ENCODE data around the gene DYNC1I1.

Gene DYNC1I1

GRCh38 chr7:96033009-96033598 is 260.8 kb downstream of the DYNC1I1 start:
- DNase-seq, result no peak

DNA sequence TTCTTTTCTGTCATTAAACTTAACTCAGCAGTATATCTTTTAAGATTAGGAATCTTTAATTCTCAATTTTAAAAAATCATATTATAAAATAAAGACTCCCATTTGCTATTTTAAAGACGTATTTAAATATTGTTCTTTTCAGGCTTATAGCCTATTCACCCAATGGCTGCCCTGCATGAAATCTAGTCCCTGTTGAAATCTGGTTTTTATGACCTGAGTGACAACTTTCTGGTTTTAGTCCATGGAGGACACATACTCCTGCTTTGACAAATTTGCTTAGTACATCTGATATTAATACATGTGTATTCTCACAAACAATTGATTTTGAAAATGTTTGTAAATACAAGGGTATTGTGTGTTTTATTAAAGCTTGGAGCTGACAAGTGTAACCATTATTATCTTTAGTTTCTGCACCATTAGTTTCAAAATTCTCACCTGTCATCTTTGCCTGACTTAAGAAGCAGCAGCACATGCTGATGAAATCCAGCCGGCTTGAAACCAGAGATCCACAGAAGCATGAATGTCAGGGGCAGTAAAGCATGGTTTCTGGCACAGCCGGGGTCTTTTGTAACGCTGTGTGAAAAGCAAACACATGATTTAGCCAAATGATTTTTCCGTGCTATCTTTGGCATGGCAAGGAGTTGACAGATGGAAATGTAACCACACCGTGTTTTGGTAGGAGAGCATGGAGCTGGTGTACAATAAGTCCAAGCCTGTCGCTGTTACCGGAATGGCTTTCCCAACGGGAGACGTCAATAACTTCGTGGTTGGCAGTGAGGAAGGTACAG is 262.8 kb downstream of the DYNC1I1 start:
- no peak for DNase-seq

DNA sequence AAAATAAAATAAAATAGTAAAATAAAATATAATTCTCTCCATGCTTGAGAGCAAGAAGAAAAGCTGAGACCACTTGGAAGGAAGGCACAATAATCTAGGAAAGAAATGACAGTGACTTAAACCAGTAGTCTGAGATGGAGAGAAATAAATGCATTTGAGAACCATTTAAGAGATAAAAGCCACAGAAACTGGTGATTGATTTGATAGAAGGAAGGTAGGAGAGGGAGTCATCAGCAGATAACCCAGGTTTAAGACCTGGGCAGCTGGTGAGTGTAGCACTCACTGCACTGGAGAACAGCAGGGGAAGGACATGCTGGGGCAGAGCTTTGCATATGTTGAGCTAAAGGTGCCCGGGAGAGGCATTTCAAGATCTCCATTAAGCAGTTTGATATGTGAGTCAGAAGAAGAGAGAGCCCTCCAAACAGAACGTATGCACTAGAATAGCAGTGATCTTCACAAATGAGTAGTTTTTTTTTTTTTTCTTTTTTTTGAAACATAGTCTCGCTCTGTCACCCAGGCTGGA is 268.0 kb downstream of the DYNC1I1 start:
- DNase-seq, result no peak

DNA sequence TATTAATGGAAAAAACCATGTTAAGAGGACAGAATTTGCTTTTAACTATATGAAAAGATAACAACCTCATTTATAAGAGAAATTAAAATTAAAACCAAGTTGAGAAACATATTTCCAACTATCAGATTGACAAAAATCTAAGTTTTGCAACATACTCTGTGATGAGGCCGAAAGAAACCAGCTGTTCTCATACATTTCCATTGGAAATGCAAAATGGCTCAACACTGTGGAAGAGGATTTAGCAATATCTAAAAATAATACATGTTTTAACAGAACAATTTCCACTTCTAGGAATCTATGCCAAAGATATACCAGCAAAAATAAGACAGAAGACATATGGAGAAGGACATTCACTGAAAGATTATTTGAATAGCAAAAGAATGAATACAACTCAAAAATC is 268.8 kb downstream of the DYNC1I1 start:
- DNase-seq, result no peak

DNA sequence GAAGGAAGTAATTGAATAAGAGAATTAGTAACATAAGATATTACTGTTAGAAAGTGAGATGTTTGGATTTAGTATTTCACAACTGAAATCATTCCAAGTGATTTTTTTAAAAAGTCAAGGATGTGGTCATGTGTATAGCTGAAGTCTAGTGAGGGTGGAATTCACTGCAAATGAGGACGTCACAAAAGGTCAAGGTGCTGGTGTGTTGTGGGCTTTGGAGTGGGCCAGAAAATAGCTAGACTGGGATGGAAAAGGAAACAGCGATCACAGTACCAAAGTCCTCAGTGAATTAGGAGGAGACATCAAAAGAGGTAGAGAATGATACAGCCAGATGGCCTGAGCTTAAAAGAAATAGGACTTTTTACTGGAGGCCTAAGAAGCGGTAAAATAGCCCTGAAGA is 272.8 kb downstream of the DYNC1I1 start:
- no peak for DNase-seq

DNA sequence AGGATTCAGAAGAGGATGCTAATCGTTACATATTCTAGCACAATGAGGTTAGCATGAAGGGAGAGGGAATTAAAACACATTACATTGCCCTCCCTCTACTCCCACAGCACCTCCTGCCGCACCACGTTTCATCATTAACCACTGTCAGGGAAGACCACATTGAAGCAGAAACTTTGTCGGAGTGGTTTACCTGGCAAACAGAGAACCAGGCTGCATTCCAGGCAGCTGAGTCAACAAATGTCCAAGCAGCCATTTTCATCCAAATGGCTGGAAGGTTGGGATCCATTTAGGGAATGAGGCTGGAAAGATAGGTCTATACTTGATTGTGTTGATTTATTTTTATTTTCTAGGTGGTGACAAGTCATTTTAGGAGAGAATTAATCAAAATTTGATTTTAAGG is 273.6 kb downstream of the DYNC1I1 start:
- DNase-seq, result no peak

DNA sequence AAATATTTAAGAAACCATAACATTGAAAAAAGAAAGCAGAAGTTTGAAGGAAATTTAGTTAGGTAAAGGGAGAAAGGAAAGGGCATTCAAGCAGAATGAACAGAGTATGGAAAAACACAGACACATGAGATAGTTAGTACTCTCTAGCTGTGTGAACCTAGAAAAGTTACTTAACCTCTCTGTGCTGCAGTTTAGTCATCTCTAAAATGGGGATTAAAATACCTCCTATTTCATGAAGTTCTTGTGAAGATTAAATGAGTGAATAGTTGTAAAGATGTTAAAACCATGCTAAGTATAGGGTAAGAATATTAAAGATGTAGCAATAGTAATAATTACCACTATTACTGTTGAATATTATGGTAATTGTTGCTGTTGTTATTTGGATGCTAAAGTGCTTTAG is 279.9 kb downstream of the DYNC1I1 start:
- no peak for DNase-seq

- DNase-seq, result no peak
Measured at GRCh38 chr7:96052860-96053470, 280.6 kb downstream of the DYNC1I1 start.

DNA sequence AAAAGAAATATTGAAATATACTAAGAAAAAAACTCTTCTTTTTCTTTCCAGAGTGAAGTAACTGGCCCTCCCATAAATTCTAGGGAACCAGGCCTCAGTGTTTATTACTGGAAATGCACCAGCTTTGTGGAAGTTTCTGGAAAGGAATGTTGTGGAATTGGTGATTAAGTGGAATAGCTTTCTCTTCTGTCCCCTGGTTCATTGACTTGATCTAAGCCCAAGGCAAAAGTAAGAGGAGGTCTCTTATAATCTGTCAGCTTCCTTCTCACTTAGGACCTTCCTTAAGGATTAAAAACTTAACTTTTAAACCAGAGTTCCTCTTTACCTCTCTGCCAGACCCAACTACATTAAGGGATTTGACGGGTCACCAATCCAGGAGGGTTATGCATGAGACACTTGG is 283.4 kb downstream of the DYNC1I1 start:
- DNase-seq, result no peak

DNA sequence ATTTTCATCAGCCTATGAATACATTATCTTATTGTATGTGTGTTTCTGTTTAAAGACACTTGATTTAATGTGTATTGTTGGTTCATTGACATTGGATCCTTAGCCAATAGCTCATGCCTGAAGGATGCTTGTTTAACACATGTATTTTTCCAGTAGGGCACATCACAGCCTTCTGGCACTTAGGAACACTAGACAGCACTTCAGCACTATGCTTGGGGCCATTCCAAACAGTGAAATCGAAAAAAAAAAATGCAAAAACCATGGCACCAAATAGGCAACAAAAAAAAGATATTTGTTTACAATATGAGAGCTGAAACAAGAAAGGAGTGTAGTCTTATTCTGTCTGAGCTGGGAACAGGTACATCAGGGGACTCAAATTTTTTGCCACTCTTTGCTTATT is 286.7 kb downstream of the DYNC1I1 start:
- no peak for DNase-seq

GRCh38 chr7:96061009-96061408 is 288.7 kb downstream of the DYNC1I1 start:
- DNase-seq, result no peak

GRCh38 chr7:96061844-96062243 is 289.5 kb downstream of the DYNC1I1 start:
- DNase-seq, result no peak

GRCh38 chr7:96067321-96067720 is 295.0 kb downstream of the DYNC1I1 start:
- DNase-seq, result no peak

GRCh38 chr7:96069401-96069800 is 297.0 kb downstream of the DYNC1I1 start:
- DNase-seq, result no peak

GRCh38 chr7:96074871-96075270 is 302.5 kb downstream of the DYNC1I1 start:
- no peak for DNase-seq

- peak; percentile 70 for DNase-seq
Measured at GRCh38 chr7:96075510-96076349, 303.4 kb downstream of the DYNC1I1 start.

- DNase-seq, result no peak
Measured at GRCh38 chr7:96076350-96076707, 304.0 kb downstream of the DYNC1I1 start.

- DNase-seq, result no peak
Measured at GRCh38 chr7:96080027-96080426, 307.7 kb downstream of the DYNC1I1 start.

GRCh38 chr7:96084881-96085553 is 312.7 kb downstream of the DYNC1I1 start:
- DNase-seq, result no peak

DNA sequence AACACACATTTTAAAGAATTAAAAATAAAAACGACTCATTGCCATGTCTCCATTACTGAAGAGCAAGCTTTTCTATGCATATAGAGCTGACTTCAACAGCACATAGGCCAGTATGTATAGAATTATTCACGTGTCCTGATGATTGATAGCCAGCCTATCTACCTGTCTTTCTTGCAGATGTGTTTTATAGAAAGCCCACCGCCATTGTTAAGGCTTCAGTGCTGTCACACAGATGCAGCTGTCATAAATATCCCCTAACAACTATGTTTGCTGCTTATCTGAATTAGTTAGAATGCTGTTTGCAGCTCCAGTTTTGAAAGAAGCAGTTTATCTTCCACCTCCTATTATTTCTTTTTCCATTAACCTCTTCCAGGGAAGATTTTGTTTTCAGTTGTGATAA is 313.6 kb downstream of the DYNC1I1 start:
- no peak for DNase-seq

GRCh38 chr7:96088579-96088978 is 316.2 kb downstream of the DYNC1I1 start:
- no peak for DNase-seq

DNA sequence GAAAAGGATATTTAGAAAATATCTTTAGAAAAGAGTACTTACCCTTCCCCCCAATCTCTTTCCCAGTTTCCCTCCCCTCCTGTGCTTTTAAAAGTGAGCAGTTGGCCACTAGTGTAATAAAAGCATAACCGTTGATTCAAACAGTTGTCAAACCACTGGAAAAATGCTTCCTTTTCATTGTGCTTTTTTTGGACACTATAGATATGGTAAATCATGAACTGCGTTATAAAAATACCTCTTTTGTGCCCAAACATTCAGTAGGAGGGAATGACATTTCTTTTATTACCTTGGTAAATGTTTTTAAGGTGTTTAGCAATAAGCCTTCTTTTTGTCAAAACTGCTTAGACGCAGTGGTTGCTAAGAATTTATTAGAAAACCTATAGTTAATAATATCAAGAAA is 317.2 kb downstream of the DYNC1I1 start:
- no peak for DNase-seq

DNA sequence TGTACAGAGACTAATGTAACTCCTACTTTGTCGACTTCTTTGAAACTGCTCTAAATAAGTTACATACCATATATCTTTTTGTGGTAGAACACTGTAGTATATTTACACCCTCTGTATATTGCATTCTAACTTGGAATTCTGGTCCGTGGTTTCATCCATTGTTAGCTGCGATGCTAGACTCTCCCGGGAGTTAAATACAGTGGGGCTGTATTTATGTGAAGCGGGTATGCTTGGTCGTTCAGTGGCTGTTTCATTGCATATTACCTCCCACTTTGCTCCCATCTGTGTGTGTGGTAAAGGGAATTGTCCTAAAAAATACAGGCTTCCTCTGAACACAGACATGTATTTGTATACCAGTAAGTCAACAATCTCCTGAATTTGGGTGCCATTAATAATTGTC is 318.4 kb downstream of the DYNC1I1 start:
- DNase-seq, result no peak
